Activated T-helper 1 cell treated with anti-CD3 and anti-CD28 coated beads, Interleukin-12 subunit alpha, Interleukin-12 subunit beta, Interleukin-2, Interleukin-4 antibody, amounts not matched to agents 30 ng/mL and 10 ng/mL and 1 ng/mL, durations not matched to agents 14 hours and 24 hours and 36 hours (primary cell): ENCODE results near the gene HOMER1. TPM values are rescaled to one million over a fixed set of nuclear protein-coding genes. Genes with fewer than 3 reads are reported as not detected.

Experiments
- DNase-seq: peaks from one replicate; pipeline ENCODE4 v3.0.0; 2021; ENCODE audit warnings: low spot score
- H3K27ac Mint-ChIP-seq: one replicate; pipeline ENCODE4 v1.8.0; 2021; ENCODE audit warnings: mild to moderate bottlenecking, mixed read lengths
- H3K27me3 Mint-ChIP-seq: one replicate; pipeline ENCODE4 v1.8.0; 2022; ENCODE audit warnings: mild to moderate bottlenecking, moderate library complexity, mixed read lengths; ENCODE audit not compliant: insufficient read depth
- H3K36me3 Mint-ChIP-seq: one replicate; pipeline ENCODE4 v1.8.0; 2021; ENCODE audit warnings: low read depth, mixed read lengths
- H3K4me1 Mint-ChIP-seq: one replicate; pipeline ENCODE4 v1.8.0; 2021; ENCODE audit warnings: low read depth, mixed read lengths
- H3K4me3 Mint-ChIP-seq: one replicate; pipeline ENCODE4 v1.8.0; 2021; ENCODE audit warnings: mild to moderate bottlenecking, moderate library complexity, mixed read lengths
- H3K9me3 Mint-ChIP-seq: one replicate; pipeline ENCODE4 v1.8.0; 2021; ENCODE audit warnings: mixed read lengths
- intact Hi-C: fragments of 100-400 bp; cut with micrococcal nuclease; formaldehyde crosslinking; loops from one replicate; pipeline ENCODE4 v1.15.1; 2024
- total RNA-seq: library from RNA; stranded (reverse); gene quantifications from 2 replicates; pipeline ENCODE4 v1.2.3, GENCODE V29; 2022

HOMER1 gene, protein sequence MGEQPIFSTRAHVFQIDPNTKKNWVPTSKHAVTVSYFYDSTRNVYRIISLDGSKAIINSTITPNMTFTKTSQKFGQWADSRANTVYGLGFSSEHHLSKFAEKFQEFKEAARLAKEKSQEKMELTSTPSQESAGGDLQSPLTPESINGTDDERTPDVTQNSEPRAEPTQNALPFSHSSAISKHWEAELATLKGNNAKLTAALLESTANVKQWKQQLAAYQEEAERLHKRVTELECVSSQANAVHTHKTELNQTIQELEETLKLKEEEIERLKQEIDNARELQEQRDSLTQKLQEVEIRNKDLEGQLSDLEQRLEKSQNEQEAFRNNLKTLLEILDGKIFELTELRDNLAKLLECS
- 11.8 and 15.1 TPM in 2 replicates for total RNA-seq

DNA sequence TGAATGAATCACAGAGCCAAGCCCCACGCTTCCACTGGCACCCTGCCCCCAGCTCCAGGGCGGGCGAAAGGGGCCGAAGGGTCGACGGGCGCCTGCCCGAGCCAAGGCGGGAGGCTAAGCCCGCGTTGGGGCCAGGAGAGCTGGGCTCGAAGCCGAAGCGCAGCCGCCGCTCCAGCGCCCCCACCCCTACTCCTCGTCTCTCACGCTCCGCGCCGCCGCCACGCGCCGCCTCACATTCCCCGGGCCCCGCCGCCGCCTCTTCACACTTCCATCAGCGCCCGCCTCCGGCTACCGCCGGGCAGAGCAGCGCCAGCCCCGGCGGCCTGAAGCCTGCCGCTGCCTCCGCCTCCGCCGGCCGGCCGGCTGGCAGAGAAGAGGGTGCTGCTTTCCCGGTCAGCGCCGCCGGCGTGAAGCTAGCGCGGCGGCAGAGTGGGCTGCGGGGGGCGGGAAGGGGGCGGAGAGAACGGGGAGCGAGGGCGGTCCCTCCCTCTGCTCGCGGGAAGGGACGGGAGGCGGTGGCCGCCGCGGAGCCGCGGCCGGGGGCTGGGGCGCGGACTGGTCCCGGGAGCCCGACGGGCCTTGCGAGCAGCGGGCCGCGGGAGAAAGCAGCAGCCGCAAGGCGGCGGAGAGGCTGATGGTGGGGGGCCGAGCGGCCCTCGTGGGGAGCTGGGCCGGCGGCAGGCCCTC, at the start of gene HOMER1:
HOMER1 (minus strand) TSS at position 431 of the 687 bp plus-strand sequence. CDS start 1,360 bp downstream, outside the sequence.
- H3K36me3 Mint-ChIP-seq, result peaks cover 6% of the 10 kb centered on the region
- peak within 1 kb of the TSS; percentile 99 for H3K4me3 Mint-ChIP-seq
- peaks cover 28% of the 10 kb centered on the region for H3K27me3 Mint-ChIP-seq
- no peaks in the 10 kb centered on the region for H3K9me3 Mint-ChIP-seq
- peak; percentile 56 for DNase-seq
- intact Hi-C loops, result loop anchor here (1.0 to 10.0 kb wide), 11 partner anchors 47 to 1739 kb away; partner anchors contain the start of genes DHFR, MSH3, SERINC5 and TBCA
- H3K4me1 Mint-ChIP-seq, result peaks cover 50% of the 10 kb centered on the region
- H3K27ac Mint-ChIP-seq, result peak within 1 kb of the TSS; percentile 100

DNA sequence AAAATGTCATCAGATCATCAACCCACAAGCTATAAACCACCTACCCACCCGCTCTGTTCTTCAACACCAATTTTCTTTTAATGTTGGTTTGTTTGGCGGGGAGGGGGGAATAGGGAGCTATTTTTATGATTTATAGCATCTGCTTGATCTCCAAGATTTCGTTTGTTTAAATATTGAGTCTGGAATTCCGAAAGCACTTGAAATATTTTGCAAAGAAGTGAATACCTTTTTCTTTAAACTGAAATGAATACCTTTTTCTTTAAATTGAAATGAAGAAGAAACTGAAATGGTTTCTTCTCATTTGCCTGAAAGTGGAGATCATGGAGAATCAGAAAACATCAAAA, 49.3 kb upstream of the HOMER1 start:
- intact Hi-C loops, result loop anchor here (5.0 kb wide), 2 partner anchors 326 to 564 kb away; partner anchors contain the start of gene JMY
- Mint-ChIP-seq H3K36me3 (peaks cover 7% of the 10 kb centered on the region), H3K4me1 (peaks cover 44% of the 10 kb centered on the region), H3K4me3 (no peak overlapping the region), H3K9me3 (peaks cover 9% of the 10 kb centered on the region), H3K27me3 (no peaks in the 10 kb centered on the region), H3K27ac (no peak overlapping the region)
- DNase-seq, result no peak

DNA sequence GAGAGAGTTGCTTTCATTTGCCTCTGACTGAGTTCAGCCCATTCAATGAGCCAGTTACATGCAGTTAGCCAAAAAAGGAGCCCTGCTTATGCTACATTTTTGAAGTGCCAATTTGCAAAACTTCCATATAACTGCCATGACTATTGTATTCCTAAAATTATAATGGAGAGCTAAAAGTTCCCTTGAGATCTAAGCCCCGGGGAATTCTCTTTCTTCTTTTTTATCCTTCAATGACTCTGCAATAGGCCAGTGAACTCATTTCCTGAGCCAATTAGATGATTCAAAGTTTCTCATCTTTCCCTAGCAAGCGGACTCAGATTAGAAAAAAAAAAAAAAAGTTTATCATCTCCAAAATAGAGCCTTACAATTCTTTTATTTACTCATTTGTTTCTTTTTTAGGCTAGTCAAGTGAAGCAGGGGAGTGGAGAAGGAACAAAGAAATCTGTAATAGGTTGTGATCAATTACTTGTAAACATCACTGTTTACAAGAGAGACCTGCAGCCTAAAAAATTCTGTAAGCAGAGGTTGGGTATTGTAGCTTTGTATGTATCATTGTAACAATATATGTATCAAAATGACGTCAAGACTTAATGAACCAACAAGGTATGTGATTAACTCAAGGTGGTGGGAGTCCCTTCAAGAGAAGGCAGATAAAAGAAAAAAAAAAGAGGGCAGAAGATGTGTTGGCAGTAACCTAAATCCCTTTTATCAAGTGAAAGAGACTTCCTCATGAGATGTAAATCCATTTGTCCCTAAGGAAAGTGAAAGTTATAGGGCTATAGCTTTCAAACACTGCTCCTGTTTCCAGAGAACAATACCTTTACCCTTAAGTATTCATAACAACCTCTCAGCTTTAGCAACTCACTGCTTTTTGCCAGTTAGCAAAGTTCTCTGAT, 48.7 kb upstream of the HOMER1 start:
- Mint-ChIP-seq H3K27ac (peak overlapping the region; percentile 80), H3K4me3 (no peak overlapping the region), H3K4me1 (peaks cover 44% of the 10 kb centered on the region), H3K9me3 (peaks cover 9% of the 10 kb centered on the region), H3K36me3 (peaks cover 7% of the 10 kb centered on the region), H3K27me3 (no peaks in the 10 kb centered on the region)
- DNase-seq, result no peak
- intact Hi-C loops, result loop anchor here (5.0 kb wide), 2 partner anchors 325 to 565 kb away; partner anchors contain the start of gene JMY

DNA sequence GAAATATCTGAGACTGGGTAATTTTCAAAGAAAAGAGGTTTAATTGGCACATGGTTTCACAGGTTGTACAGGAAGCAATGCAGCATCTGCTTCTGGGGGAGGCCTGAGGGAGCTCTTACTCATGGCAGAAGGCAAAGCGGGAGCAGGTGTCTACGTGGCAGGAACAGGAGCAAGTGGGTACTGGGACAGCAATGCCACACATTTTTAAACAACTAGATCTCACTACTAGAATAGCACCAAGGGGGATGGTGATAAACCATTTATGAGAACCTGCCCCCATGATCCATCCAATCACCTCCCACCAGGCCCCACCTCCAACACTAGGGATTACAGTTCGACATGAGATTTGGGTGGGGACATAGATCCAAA, 47.6 kb upstream of the HOMER1 start:
- H3K36me3 Mint-ChIP-seq, result peaks cover 7% of the 10 kb centered on the region
- no peaks in the 10 kb centered on the region for H3K27me3 Mint-ChIP-seq
- H3K27ac Mint-ChIP-seq, result peak overlapping the region; percentile 89
- peak; percentile 4 for DNase-seq
- peaks cover 44% of the 10 kb centered on the region for H3K4me1 Mint-ChIP-seq
- H3K4me3 Mint-ChIP-seq, result peak overlapping the region; percentile 67
- peaks cover 9% of the 10 kb centered on the region for H3K9me3 Mint-ChIP-seq
- intact Hi-C loops, result loop anchor here (1.0 to 5.0 kb wide), 9 partner anchors 47 to 566 kb away; partner anchors contain the start of genes HOMER1, JMY and TENT2

DNA sequence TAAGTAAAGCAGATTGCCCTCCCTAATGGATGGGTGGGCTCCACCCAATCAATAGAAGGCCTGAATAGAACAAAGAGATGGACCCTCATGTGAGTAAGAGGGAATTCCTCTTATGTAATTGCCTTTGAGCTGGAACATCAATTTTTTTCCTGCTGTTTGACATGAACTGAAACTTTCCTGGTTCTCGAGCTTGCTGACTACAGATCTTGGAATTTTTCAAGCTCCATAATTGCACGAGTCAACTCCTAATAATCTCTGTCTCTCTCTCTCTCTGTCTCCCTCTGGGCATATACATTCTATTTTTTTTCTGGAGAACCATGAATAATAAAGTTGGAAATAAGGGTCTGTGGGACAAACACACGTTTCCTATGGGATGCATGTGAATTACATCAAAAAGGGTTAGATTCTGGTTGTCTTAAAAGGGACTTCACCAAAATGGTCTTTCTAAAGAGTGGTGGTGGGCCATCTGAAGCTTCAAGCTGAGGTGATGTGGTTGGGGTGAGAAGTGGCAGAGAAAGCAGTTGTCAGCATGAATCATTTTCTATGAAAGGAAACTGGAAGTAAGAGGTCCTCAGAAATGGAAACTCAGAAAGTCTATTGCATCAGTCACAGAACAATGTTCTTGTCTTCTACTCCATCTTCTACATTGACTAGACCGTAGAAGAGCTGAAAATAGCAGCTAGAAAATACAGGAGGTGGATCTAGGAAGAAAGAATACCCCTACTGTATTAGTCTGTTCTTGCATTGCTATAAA, 47.0 kb upstream of the HOMER1 start:
- Mint-ChIP-seq H3K27me3 (no peaks in the 10 kb centered on the region), H3K4me1 (peaks cover 44% of the 10 kb centered on the region), H3K36me3 (peaks cover 7% of the 10 kb centered on the region), H3K4me3 (peak overlapping the region; percentile 67), H3K27ac (peak overlapping the region; percentile 89), H3K9me3 (peaks cover 9% of the 10 kb centered on the region)
- intact Hi-C loops, result loop anchor here (1.0 to 5.0 kb wide), 9 partner anchors 47 to 566 kb away; partner anchors contain the start of genes HOMER1, JMY and TENT2
- peak; percentile 8 for DNase-seq

DNA sequence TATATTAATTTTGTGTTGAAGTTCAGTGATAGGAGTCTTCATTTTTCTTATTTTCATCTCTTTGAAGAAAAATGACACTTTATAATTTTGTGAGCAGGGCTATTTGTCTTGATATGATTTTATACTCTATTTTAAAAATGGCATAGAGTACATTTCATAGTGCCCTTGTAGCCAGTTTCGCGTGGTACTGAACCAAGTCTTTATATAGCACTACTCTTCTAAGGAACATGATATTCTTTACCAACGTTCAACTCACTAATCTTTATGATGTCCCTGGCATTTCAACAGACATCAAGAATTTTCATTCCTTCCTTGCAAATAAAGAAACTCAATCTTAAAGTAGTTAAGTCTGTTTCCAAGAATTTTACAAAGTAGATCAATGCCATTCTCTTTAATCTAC, 41.5 kb upstream of the HOMER1 start:
- Mint-ChIP-seq H3K9me3 (peaks cover 8% of the 10 kb centered on the region), H3K4me3 (no peak overlapping the region), H3K36me3 (peaks cover 3% of the 10 kb centered on the region), H3K4me1 (peaks cover 9% of the 10 kb centered on the region), H3K27ac (no peak overlapping the region), H3K27me3 (no peaks in the 10 kb centered on the region)
- DNase-seq, result no peak
- intact Hi-C loops, result no loop called here

DNA sequence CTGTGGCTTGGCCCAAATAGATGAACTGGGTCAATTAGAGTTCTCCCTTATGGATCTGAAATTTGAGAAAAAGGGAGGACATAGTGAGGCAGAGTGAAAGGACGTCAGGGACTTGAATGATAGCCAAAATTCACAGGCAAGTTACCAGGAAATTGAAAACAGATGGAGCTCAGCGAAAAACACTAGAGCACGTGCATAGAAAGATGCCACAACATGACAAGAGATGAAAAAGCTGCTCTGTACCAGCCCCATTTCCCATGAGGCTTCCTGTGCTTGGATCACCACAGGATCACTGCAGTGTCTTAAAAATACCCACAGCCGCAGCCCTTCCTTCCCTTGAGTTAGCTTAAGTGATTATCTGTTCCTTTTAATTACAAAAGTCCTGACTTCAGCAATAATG, 39.0 kb upstream of the HOMER1 start:
- H3K9me3 Mint-ChIP-seq, result peaks cover 8% of the 10 kb centered on the region
- H3K27me3 Mint-ChIP-seq, result no peaks in the 10 kb centered on the region
- DNase-seq, result no peak
- H3K27ac Mint-ChIP-seq, result no peak overlapping the region
- H3K4me1 Mint-ChIP-seq, result peaks cover 5% of the 10 kb centered on the region
- intact Hi-C loops, result no loop called here
- peaks cover 3% of the 10 kb centered on the region for H3K36me3 Mint-ChIP-seq
- no peak overlapping the region for H3K4me3 Mint-ChIP-seq

DNA sequence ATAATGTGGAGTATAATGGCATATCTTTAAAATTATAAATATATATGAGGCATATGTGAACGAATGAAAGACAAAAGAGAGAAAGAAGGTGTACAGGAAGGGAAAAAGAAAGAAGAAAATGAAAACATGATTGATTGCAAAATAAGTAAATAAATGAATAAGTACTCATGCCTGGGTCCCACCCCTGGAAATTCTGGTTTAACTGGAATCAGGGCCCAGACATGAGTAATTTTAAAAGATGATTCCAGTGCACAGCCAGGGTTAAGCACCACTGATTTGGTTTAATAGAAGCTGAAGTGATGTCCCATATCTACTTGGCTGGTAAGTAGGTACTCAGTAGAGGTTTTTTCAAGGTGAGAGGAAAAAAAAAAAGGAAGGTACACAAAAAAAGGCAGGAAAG, 34.0 kb upstream of the HOMER1 start:
- no peaks in the 10 kb centered on the region for H3K27me3 Mint-ChIP-seq
- no peak overlapping the region for H3K4me3 Mint-ChIP-seq
- H3K36me3 Mint-ChIP-seq, result peaks cover 3% of the 10 kb centered on the region
- H3K9me3 Mint-ChIP-seq, result peaks cover 8% of the 10 kb centered on the region
- no peak for DNase-seq
- intact Hi-C loops, result no loop called here
- H3K4me1 Mint-ChIP-seq, result peaks cover 4% of the 10 kb centered on the region
- no peak overlapping the region for H3K27ac Mint-ChIP-seq

DNA sequence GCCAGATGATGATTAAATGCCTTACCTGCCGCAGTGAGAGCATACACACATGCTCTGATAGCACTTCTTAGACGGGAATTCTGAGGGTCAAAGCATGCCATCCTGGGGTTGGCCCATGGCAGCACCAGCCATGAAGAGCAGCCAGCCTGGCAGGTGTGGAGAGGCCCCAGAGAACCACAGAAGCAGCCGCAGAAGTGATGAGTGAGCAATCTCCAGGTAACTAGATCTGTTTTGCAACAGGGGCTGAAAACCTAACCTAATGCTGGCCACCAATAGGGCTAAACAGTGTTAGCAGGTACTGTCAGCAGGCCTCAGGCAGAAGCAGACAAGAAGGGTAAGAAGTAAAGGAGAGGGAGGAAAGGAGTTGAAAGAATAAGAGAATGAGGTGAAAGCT, 33.5 kb upstream of the HOMER1 start:
- intact Hi-C loops, result no loop called here
- H3K9me3 Mint-ChIP-seq, result peaks cover 8% of the 10 kb centered on the region
- no peaks in the 10 kb centered on the region for H3K27me3 Mint-ChIP-seq
- no peak for DNase-seq
- no peak overlapping the region for H3K27ac Mint-ChIP-seq
- no peak overlapping the region for H3K4me3 Mint-ChIP-seq
- H3K4me1 Mint-ChIP-seq, result no peaks in the 10 kb centered on the region
- H3K36me3 Mint-ChIP-seq, result peaks cover 3% of the 10 kb centered on the region

DNA sequence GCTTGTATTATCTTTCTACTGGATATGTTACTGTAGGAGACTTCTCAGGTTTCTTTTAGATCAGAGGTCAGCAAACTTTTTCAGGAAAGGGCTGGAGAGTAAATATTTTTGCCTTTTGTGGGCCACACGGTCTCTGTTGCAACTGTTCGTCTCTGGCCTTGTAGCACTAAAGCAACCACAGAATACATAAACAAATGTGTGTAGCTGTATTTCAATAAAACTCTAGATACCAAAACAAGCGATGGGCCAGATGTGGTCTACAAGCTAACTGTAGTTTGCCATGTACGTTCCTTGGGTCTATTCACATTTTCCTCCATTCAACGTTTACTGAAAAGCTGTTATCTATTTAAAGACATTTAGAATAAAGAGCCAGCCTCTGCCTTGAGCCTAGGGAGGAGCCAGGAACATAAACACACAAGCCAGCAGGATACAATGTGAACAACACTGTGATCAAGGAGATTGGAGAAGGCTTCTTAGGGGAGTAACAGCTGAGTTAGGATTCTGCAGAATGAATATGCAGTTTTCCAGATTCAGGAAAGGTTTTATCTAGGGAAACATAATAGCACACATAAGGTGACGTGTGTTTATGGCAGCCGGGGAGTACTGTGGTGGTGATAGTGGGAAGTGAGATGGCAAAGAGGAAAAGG, 33.0 kb upstream of the HOMER1 start:
- Mint-ChIP-seq H3K9me3 (peaks cover 3% of the 10 kb centered on the region), H3K4me1 (no peaks in the 10 kb centered on the region), H3K4me3 (no peak overlapping the region), H3K36me3 (peaks cover 2% of the 10 kb centered on the region), H3K27ac (no peak overlapping the region), H3K27me3 (no peaks in the 10 kb centered on the region)
- DNase-seq, result no peak
- intact Hi-C loops, result no loop called here

DNA sequence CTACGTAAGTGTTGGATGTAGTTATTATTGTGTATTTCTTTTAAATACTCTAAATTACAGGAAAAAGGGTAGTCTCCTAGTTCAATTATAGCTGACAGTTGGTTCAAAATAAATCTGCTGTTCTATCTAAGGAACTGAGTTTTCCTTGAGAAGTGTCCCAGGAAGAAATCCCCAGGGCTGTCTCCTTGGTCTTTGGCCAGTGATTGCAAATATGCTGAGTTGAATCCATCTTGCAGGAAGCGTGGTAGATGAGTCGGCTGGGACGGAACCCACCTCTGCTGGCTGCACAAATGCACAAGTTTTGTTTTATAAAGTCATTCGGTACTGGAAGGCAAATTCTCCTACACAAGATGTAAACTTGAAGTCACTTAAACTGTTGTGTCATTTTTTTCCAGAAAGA, 30.2 kb upstream of the HOMER1 start:
- no peaks in the 10 kb centered on the region for H3K36me3 Mint-ChIP-seq
- H3K4me1 Mint-ChIP-seq, result no peaks in the 10 kb centered on the region
- DNase-seq, result no peak
- intact Hi-C loops, result no loop called here
- no peaks in the 10 kb centered on the region for H3K9me3 Mint-ChIP-seq
- no peak overlapping the region for H3K27ac Mint-ChIP-seq
- no peak overlapping the region for H3K4me3 Mint-ChIP-seq
- H3K27me3 Mint-ChIP-seq, result no peaks in the 10 kb centered on the region

DNA sequence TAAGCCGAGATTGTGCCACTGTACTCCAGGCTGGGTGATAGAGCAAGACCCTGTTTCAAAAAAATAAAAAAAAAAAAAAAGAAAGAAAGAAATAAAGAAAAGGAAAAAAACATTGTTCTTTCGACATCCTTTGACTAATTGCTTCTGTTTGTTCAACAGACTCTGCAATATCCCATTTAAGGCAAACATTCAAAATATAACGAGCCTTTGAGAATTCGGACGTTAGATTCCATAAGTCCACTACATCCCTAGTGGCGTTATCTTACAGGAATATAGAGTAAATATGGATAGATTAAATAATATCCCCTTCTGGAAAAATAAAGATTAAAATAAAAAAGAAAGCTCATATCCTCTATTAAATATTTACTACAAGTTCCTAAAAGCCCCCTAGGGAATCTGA, 27.0 kb upstream of the HOMER1 start:
- no peaks in the 10 kb centered on the region for H3K9me3 Mint-ChIP-seq
- no peak overlapping the region for H3K27ac Mint-ChIP-seq
- intact Hi-C loops, result no loop called here
- peaks cover 2% of the 10 kb centered on the region for H3K27me3 Mint-ChIP-seq
- no peaks in the 10 kb centered on the region for H3K36me3 Mint-ChIP-seq
- H3K4me3 Mint-ChIP-seq, result no peak overlapping the region
- no peaks in the 10 kb centered on the region for H3K4me1 Mint-ChIP-seq
- DNase-seq, result no peak
